Lower lobe of right lung (tissue), 2 donors: ENCODE results near the gene C5orf58. TPM values are rescaled to one million over a fixed set of nuclear protein-coding genes. Genes with fewer than 3 reads are reported as not detected.

Experiments used
- ATAC-seq, 2 donors: fragments of 200-7000 bp; cut with Tn5 transposase; one replicate each; pipeline ENCODE4 v1.9.1; 2020 to 2022; ENCODE audit warnings: mild to moderate bottlenecking in 2 of 2, moderate library complexity in 2 of 2
- DNase-seq: peaks from one replicate; pipeline ENCODE4 v3.0.0-alpha.2; 2020
- H3K27ac ChIP-seq: fragments of 200-600 bp; one replicate; pipeline ENCODE4 v1.8.0; 2022
- H3K27me3 ChIP-seq: fragments of 200-600 bp; one replicate; pipeline ENCODE4 v1.8.0; 2022; ENCODE audit warnings: low read depth
- H3K36me3 ChIP-seq: fragments of 200-600 bp; one replicate; pipeline ENCODE4 v1.8.0; 2022; ENCODE audit warnings: mild to moderate bottlenecking
- H3K4me1 ChIP-seq: fragments of 200-600 bp; one replicate; pipeline ENCODE4 v1.8.0; 2022
- H3K4me3 ChIP-seq: fragments of 200-600 bp; one replicate; pipeline ENCODE4 v1.8.0; 2022; ENCODE audit warnings: mild to moderate bottlenecking
- H3K9me3 ChIP-seq: fragments of 200-600 bp; one replicate; pipeline ENCODE4 v1.8.0; 2022
- CTCF ChIP-seq: fragments of 200-600 bp; IDR thresholded peaks from one replicate; pipeline ENCODE4 v1.8.0; 2022; ENCODE audit warnings: antibody characterized with exemption, mild to moderate bottlenecking
- intact Hi-C: fragments of 100-400 bp; cut with DNase I; formaldehyde crosslinking; loops from one replicate; pipeline ENCODE4 v1.11.0; 2022
- total RNA-seq: library from RNA; stranded (reverse); fragmentation: NEBNext Ultra II Directional; extraction: Animal tissue kit (Norgen Biotek cat#: 25700); gene quantifications from one replicate; pipeline ENCODE4 v1.2.1, GENCODE V29; 2021
- donor health status: DM: no; HTN: yes; CAD: no; lungs with severe emphysema.

The C5orf58 gene
- total RNA-seq, 1 donor from 2014 or later = not detected

- Histone ChIP-seq H3K9me3 (no peaks in the 10 kb centered on the region), H3K27me3 (no peaks in the 10 kb centered on the region), H3K4me1 (peaks cover 61% of the 10 kb centered on the region), H3K27ac (no peak overlapping the region), H3K4me3 (no peak overlapping the region), H3K36me3 (peaks cover 58% of the 10 kb centered on the region)
- DNase-seq (no peak), ATAC-seq (no peak)
- TF ChIP-seq CTCF = no peak
- intact Hi-C loops = no loop called here
Observed at GRCh38 chr5:170270293-170271069, 37.7 kb downstream of the C5orf58 start.

- TF ChIP-seq CTCF = peak; percentile 10
- Histone ChIP-seq H3K4me3 (no peak overlapping the region), H3K36me3 (peaks cover 43% of the 10 kb centered on the region), H3K27me3 (no peaks in the 10 kb centered on the region), H3K27ac (no peak overlapping the region), H3K4me1 (peaks cover 65% of the 10 kb centered on the region), H3K9me3 (no peaks in the 10 kb centered on the region)
- DNase-seq (no peak), ATAC-seq (peak in 1 of 2 donors; percentile 11)
- intact Hi-C loops = no loop called here
Observed at GRCh38 chr5:170273968-170274710, 41.4 kb downstream of the C5orf58 start.

GRCh38 chr5:170275376-170275994, 42.7 kb downstream of the C5orf58 start:
- Histone ChIP-seq H3K27me3 (no peaks in the 10 kb centered on the region), H3K27ac (no peak overlapping the region), H3K4me1 (peaks cover 65% of the 10 kb centered on the region), H3K4me3 (no peak overlapping the region), H3K36me3 (peaks cover 42% of the 10 kb centered on the region), H3K9me3 (no peaks in the 10 kb centered on the region)
- DNase-seq = no peak
- intact Hi-C loops = no loop called here
- TF ChIP-seq CTCF = no peak
- ATAC-seq = no peak

GRCh38 chr5:170276140-170276539, 43.4 kb downstream of the C5orf58 start:
- Histone ChIP-seq H3K36me3 (peaks cover 38% of the 10 kb centered on the region), H3K4me3 (no peak overlapping the region), H3K27ac (no peak overlapping the region), H3K9me3 (no peaks in the 10 kb centered on the region), H3K4me1 (peaks cover 71% of the 10 kb centered on the region), H3K27me3 (no peaks in the 10 kb centered on the region)
- ATAC-seq = no peak
- DNase-seq = no peak
- intact Hi-C loops = no loop called here
- TF ChIP-seq CTCF = no peak

- no peak for DNase-seq
- H3K4me3 ChIP-seq = no peak overlapping the region
- H3K9me3 ChIP-seq = no peaks in the 10 kb centered on the region
- TF ChIP-seq CTCF = no peak
- H3K36me3 ChIP-seq = peaks cover 46% of the 10 kb centered on the region
- peaks cover 75% of the 10 kb centered on the region for H3K4me1 ChIP-seq
- ATAC-seq = peak; percentile 25 to 64
- no peaks in the 10 kb centered on the region for H3K27me3 ChIP-seq
- intact Hi-C loops = no loop called here
- H3K27ac ChIP-seq = peak overlapping the region; percentile 54
Observed at GRCh38 chr5:170277867-170278281, 45.1 kb downstream of the C5orf58 start.
